GM12891 (cell line): ENCODE measurements around the gene ATP6AP1.

Source experiments
- POLR2A ChIP-seq: IDR thresholded peaks from 2 replicates; pipeline ENCODE4 v1.6.1; 2011; ENCODE audit warnings: low read depth, low read length, control low read depth
- POLR2AphosphoS5 ChIP-seq: IDR thresholded peaks from 2 replicates; pipeline ENCODE4 v1.6.1; 2011; ENCODE audit warnings: low read depth, low read length, control low read depth
- TAF1 ChIP-seq: IDR thresholded peaks from 2 replicates; pipeline ENCODE4 v1.6.1; 2011; ENCODE audit warnings: low read depth, low read length, control low read depth

GRCh38 chrX:154413142-154413541 lies 15.3 kb upstream of the ATP6AP1 start:
- TF ChIP-seq POLR2A (no peak), POLR2AphosphoS5 (no peak), TAF1 (no peak)
